ENCODE data around the gene ICAM4.

Gene ICAM4

GRCh38 chr19:10321874-10322835 is 35.4 kb downstream of the ICAM4 start:
- peaks cover 97% of the 10 kb centered on the region for H3K36me3 ChIP-seq (ENCODE audit: control insufficient read depth, insufficient read depth, low read length)
- no peaks in the 10 kb centered on the region for H3K4me1 ChIP-seq (ENCODE audit: control insufficient read depth, insufficient read depth, low read length, poor library complexity, severe bottlenecking)
- 96 to 98% methylated on average over 9 to 18 of the region's 19 CpGs for WGBS, 2 experiments (ENCODE audit: insufficient coverage in 2 of 2)
- no peaks in the 10 kb centered on the region for H3K9me3 ChIP-seq (ENCODE audit: control insufficient read depth, low read length)
- H3K27ac ChIP-seq (ENCODE audit: low read depth, low read length, severe bottlenecking) = no peak overlapping the region
- H3K4me3 ChIP-seq (ENCODE audit: extremely low read depth, insufficient read depth, low read length, poor library complexity, severe bottlenecking) = no peak overlapping the region

GRCh38 chr19:10325732-10326131 is 39.0 kb downstream of the ICAM4 start:
- Histone ChIP-seq H3K9me3 (ENCODE audit: control insufficient read depth, low read length) (no peaks in the 10 kb centered on the region), H3K36me3 (ENCODE audit: control insufficient read depth, insufficient read depth, low read length) (peaks cover 98% of the 10 kb centered on the region), H3K4me3 (ENCODE audit: extremely low read depth, insufficient read depth, low read length, poor library complexity, severe bottlenecking) (no peak overlapping the region), H3K27ac (ENCODE audit: low read depth, low read length, severe bottlenecking) (no peak overlapping the region), H3K4me1 (ENCODE audit: control insufficient read depth, insufficient read depth, low read length, poor library complexity, severe bottlenecking) (no peaks in the 10 kb centered on the region)
- WGBS, 2 experiments (ENCODE audit: insufficient coverage in 2 of 2) = 92 to 96% methylated on average over 5 to 7 of the region's 8 CpGs

- Histone ChIP-seq H3K4me3 (ENCODE audit: extremely low read depth, insufficient read depth, low read length, poor library complexity, severe bottlenecking) (no peak overlapping the region), H3K9me3 (ENCODE audit: control insufficient read depth, low read length) (no peaks in the 10 kb centered on the region), H3K27ac (ENCODE audit: low read depth, low read length, severe bottlenecking) (no peak overlapping the region), H3K36me3 (ENCODE audit: control insufficient read depth, insufficient read depth, low read length) (peaks cover 83% of the 10 kb centered on the region), H3K4me1 (ENCODE audit: control insufficient read depth, insufficient read depth, low read length, poor library complexity, severe bottlenecking) (peaks cover 4% of the 10 kb centered on the region)
- WGBS, 2 experiments (ENCODE audit: insufficient coverage in 2 of 2) = 95 to 98% methylated on average over 7 of the region's 7 CpGs
These were observed 41.0 kb downstream of the ICAM4 start for GRCh38 chr19:10327793-10328192.

DNA sequence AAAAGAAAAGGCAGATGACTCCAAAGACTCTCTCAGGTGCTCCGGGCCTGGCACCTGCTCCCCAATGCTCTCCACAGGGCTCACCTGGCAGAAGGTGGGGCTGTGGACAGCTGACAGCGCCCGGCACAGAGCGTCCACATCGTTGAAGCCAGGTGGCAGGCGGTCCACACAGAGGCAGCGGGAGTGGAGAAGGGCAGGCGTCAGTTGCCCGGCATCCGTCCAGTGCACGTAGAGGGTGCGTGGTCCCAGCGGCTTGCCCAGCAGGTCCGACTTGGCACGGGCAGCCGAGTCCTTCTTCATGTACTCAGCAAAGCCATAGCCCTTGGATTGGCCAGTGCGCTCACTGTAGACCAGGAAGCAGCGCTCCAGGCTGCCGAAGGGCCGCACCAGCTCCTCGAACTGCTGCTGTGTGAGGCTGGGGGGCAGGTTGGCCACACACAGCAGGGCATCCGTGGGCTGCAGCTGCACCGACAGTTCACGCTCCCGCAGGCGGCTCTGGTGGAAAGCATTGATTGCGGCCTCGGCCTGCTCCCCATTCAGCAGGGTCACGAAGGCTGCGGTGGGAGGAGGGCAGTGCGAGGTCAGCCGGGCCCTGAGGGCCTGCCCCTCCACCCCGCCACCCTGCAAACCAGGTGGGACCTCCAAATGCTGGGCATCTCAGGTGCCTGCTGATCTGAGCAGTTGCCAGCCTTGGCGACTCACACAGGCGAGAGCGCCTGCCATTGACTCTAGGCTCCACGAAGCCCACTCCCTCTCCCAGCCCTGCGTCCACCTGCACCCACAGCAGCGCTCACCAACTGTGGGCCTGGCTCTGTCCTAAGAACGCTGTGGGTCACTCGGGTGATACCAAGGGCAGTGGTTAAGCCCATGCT is 42.0 kb downstream of the ICAM4 start:
- H3K4me3 ChIP-seq (ENCODE audit: extremely low read depth, insufficient read depth, low read length, poor library complexity, severe bottlenecking) = no peak overlapping the region
- H3K36me3 ChIP-seq (ENCODE audit: control insufficient read depth, insufficient read depth, low read length) = peaks cover 73% of the 10 kb centered on the region
- 97 to 98% methylated on average over 39 of the region's 41 CpGs for WGBS, 2 experiments (ENCODE audit: insufficient coverage in 2 of 2)
- no peaks in the 10 kb centered on the region for H3K9me3 ChIP-seq (ENCODE audit: control insufficient read depth, low read length)
- H3K27ac ChIP-seq (ENCODE audit: low read depth, low read length, severe bottlenecking) = no peak overlapping the region
- H3K4me1 ChIP-seq (ENCODE audit: control insufficient read depth, insufficient read depth, low read length, poor library complexity, severe bottlenecking) = peaks cover 4% of the 10 kb centered on the region

DNA sequence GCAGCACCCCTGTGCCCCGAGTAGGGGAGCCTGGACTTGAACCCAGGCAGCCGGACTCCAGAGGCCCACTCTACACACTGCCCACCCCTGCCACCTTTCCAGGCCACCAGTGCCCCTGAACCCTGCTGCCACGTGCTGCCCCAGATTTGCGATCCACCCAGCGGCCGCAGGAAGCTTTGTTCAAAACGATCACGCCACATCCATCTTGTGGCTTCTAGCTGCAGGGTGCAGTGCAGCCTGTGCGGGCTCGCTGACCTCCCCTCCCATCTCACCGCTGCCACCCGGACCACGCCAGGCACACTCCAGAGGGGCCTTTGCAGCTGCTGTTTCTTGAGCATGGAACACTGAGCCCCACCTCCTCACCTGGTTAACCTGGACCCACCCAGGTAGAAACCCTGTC is 42.8 kb downstream of the ICAM4 start:
- Histone ChIP-seq H3K36me3 (ENCODE audit: control insufficient read depth, insufficient read depth, low read length) (peaks cover 65% of the 10 kb centered on the region), H3K9me3 (ENCODE audit: control insufficient read depth, low read length) (no peaks in the 10 kb centered on the region), H3K4me1 (ENCODE audit: control insufficient read depth, insufficient read depth, low read length, poor library complexity, severe bottlenecking) (peaks cover 4% of the 10 kb centered on the region), H3K4me3 (ENCODE audit: extremely low read depth, insufficient read depth, low read length, poor library complexity, severe bottlenecking) (no peak overlapping the region), H3K27ac (ENCODE audit: low read depth, low read length, severe bottlenecking) (no peak overlapping the region)
- WGBS, 2 experiments (ENCODE audit: insufficient coverage in 2 of 2) = 97 to 98% methylated on average over 11 to 12 of the region's 13 CpGs

DNA sequence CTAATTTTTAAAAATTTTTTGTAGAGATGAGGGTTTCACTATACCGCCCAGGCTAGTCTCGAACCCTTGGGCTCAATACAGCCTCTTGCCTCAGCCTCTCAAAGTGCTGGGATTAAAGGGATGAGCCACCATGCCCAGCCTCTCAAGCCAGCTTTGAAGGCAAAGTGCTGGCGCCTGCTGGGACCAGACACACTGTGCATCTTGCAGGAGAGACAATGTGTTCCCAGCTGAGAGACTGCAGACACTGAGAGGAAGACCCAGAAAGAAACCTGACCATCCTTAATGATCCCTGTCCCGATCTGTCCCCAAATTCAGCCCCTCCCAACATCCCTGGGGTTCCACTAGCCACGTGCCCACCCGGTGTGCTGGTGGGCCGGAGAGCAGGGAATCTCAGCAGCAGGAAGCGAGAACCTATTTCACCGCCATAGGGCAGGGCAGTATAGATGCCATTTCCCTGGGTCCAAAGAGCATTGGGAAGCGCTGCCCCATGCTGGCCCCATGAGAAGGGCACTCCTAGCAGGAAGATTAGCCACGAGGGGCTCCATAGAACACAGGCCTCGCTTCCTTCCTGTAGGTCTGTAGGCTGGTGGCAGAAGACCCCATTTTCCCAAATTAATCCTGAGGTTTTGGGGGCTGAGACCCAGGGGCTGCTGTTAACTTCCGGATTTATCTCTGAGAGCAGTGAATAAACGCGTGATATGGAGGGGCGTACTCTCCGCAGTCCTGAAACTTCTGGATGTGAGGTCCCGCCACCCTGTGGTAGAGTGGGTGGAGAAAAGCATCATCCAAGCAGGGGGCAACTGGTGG is 45.6 kb downstream of the ICAM4 start:
- peak overlapping the region; percentile 96 for H3K27ac ChIP-seq (ENCODE audit: low read depth, low read length, severe bottlenecking)
- WGBS, 2 experiments (ENCODE audit: insufficient coverage in 2 of 2) = 39 to 43% methylated on average over 12 to 16 of the region's 18 CpGs
- peak overlapping the region; percentile 81 for H3K4me3 ChIP-seq (ENCODE audit: extremely low read depth, insufficient read depth, low read length, poor library complexity, severe bottlenecking)
- peaks cover 40% of the 10 kb centered on the region for H3K36me3 ChIP-seq (ENCODE audit: control insufficient read depth, insufficient read depth, low read length)
- no peaks in the 10 kb centered on the region for H3K9me3 ChIP-seq (ENCODE audit: control insufficient read depth, low read length)
- peaks cover 4% of the 10 kb centered on the region for H3K4me1 ChIP-seq (ENCODE audit: control insufficient read depth, insufficient read depth, low read length, poor library complexity, severe bottlenecking)

- H3K4me3 ChIP-seq (ENCODE audit: extremely low read depth, insufficient read depth, low read length, poor library complexity, severe bottlenecking) = peak within 1 kb of the TSS; percentile 81
- H3K4me1 ChIP-seq (ENCODE audit: control insufficient read depth, insufficient read depth, low read length, poor library complexity, severe bottlenecking) = peaks cover 4% of the 10 kb centered on the region
- no peaks in the 10 kb centered on the region for H3K9me3 ChIP-seq (ENCODE audit: control insufficient read depth, low read length)
- peaks cover 32% of the 10 kb centered on the region for H3K36me3 ChIP-seq (ENCODE audit: control insufficient read depth, insufficient read depth, low read length)
- WGBS, 2 experiments (ENCODE audit: insufficient coverage in 2 of 2) = 0% methylated on average over 42 to 58 of the region's 82 CpGs
- peak within 1 kb of the TSS; percentile 96 for H3K27ac ChIP-seq (ENCODE audit: low read depth, low read length, severe bottlenecking)
These were observed 46.4 kb downstream of the ICAM4 start, which contains the start of gene RAVER1 for GRCh38 chr19:10332965-10333757. RAVER1 (minus strand) TSS chr19:10333529; CDS start chr19:10333507, 22 bp downstream.

DNA sequence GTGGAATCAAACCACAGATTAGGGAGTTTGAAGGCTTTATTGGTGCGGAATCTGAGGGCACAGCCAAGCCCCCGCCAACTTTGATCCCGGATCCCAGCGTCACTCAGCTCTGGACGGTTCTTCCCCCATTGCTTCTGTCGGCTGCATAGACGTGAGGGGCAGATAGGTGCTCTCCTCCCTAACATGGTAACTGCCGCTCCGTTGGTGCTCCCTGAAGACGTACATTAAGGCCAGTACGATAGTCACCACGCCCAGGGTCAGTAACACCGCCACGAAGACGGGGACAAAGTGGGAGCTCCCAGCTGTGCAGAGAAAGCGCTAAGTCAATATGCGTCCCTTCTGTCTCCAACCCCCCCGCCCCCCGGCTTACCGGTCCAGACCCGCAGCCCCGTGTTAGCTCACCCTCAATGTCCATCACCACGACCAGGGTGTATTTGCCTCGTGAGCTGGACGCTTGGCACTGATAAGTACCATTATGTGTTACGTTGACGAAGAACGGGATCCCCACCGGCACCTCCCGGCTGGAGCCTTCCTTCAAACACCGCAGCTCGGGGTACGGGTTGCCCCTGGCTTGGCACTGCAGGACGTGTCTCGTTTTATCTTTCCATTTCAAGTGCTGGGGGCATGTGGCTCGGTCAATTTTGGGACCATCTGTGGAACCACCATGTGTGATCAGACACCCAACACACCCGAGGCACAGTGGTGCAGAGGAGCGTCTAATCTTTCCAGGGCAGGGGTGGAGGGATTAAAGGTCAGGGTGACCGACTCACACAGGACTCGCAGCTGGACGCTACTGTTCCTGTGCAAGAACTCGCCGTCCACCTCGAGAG is 47.2 kb downstream of the ICAM4 start:
- Histone ChIP-seq H3K4me3 (ENCODE audit: extremely low read depth, insufficient read depth, low read length, poor library complexity, severe bottlenecking) (peak overlapping the region; percentile 81), H3K27ac (ENCODE audit: low read depth, low read length, severe bottlenecking) (peak overlapping the region; percentile 59), H3K36me3 (ENCODE audit: control insufficient read depth, insufficient read depth, low read length) (peaks cover 23% of the 10 kb centered on the region), H3K4me1 (ENCODE audit: control insufficient read depth, insufficient read depth, low read length, poor library complexity, severe bottlenecking) (peaks cover 4% of the 10 kb centered on the region), H3K9me3 (ENCODE audit: control insufficient read depth, low read length) (no peaks in the 10 kb centered on the region)
- 5% methylated on average over 34 to 42 of the region's 44 CpGs for WGBS, 2 experiments (ENCODE audit: insufficient coverage in 2 of 2)

Measured in mesodermal cell (in vitro differentiated cells).